Measurements from ENCODE around the gene B3GNT2. TPM values are rescaled to one million over a fixed set of nuclear protein-coding genes. Genes with fewer than 3 reads are reported as not detected.
"Not testable (repeated sequence)": the region's sequence is repeated elsewhere in the genome, so short reads cannot be mapped to it uniquely, and the experiment has no call there.

The B3GNT2 gene, protein sequence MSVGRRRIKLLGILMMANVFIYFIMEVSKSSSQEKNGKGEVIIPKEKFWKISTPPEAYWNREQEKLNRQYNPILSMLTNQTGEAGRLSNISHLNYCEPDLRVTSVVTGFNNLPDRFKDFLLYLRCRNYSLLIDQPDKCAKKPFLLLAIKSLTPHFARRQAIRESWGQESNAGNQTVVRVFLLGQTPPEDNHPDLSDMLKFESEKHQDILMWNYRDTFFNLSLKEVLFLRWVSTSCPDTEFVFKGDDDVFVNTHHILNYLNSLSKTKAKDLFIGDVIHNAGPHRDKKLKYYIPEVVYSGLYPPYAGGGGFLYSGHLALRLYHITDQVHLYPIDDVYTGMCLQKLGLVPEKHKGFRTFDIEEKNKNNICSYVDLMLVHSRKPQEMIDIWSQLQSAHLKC
- total RNA-seq: 25.1 and 27.5 TPM in 2 replicates

DNA sequence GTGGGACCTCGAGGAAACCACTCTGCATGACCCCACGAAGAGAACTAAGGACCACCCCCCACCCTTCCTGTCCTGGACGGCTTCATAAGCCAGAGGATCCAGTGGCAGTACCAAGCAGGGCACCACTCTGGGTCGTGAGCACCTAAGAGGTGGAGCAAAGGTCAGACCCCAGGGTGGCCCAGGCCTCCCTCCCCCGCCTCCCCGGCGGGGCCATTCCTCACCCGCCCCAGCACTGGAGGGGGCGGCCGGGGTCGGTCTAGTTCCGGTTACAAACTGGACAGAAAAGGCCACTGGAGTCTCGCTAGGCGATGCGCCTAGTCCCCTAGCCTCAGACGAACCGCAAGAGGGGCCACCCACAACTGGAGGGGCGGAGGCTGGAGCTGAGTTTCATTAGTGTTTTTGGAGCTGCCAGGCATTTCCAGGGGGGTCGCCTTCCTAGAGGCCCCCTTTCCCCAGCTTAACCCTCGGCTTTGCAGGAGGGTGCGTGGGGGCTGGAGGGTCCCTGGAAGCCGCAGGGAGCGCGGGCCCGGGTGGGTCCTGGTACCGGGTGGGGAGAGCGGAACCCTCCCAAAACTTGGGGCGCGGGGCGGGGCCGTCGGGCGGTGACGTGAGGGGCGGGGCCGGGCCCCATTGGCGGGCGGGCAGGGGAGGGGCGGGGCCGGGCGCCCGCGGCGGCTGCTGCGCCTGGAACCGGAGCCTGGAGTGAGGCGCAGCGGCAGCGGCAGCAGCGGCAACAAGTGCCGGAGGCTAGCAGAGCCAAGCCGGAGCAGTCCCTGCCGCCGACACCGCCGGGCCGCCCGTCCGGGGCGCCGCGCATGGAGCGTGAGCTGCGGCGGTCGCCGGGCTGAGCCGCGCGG is at the start of gene B3GNT2:
TSS of gene B3GNT2 (plus strand) at position 695 of the 857 bp plus-strand sequence. CDS start 26,106 bp downstream, outside the sequence.
- no peak for DNase-seq (ENCODE audit: extremely low read depth, low read depth, low spot score)

DNA sequence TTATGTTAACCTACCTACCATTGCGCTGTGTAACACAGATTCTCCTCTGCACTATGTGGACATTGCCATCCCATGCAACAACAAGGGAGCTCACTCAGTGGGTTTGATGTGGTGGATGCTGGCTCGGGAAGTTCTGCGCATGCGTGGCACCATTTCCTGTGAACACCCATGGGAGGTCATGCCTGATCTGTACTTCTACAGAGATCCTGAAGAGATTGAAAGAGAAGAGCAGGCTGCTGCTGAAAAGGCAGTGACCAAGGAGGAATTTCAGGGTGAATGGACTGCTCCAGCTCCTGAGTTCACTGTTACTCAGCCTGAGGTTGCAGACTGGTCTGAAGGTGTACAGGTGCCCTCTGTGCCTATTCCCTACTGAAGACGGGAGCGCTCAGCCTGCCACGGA is 49.1 kb upstream of the B3GNT2 start:
- DNase-seq (ENCODE audit: extremely low read depth, low read depth, low spot score): not testable (repeated sequence)

DNA sequence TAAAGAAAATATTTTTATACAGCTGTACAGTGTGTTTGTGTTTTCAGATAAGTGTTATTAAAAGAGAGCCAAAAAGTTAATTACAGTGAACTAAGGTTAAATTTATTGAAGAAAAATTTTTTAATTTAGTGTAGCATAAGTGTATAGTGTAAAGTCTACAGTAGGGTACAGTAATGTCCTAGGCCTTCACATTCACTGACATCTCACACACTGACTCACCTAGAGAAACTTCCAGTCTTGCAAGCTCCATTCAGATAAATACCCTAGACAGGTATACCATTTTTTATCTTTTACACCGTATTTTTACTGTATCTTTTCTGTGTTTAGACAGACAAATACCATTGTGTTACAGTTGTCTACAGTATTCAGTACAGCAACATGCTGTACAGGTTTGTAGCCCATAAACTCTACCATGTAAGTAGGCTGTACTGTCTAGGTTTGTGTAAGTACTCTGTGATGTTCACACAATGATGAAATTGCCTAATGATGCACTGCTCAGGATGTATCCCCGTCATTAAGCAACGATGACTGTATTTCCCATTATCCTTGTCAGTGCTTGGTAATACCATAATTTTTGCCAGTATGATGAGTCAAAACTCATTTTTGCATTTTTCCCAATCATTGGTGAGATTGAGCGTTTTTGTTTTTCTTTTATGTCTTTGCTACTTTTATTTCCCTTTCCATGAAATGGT is 48.2 kb upstream of the B3GNT2 start:
- DNase-seq (ENCODE audit: extremely low read depth, low read depth, low spot score): no peak

DNA sequence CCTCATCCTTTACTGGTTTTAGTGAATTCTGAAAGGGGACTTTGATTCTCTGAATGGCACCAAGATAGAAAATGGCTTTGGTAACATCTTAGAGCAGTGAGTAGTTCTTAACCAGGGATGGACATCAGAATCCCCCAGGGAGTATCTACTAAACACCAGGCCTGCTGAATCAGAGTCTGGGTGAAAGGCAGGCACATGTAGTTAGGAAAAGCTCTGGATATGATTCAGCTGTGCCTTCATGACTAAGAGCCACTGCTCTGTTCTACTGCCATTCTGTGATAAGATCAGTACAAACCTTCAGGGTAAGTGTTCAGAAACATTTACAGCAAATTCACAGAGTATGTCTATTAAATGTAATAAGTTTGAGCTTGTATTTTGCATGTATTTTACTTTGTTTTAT is 46.2 kb upstream of the B3GNT2 start:
- DNase-seq (ENCODE audit: extremely low read depth, low read depth, low spot score): peak; percentile 20

DNA sequence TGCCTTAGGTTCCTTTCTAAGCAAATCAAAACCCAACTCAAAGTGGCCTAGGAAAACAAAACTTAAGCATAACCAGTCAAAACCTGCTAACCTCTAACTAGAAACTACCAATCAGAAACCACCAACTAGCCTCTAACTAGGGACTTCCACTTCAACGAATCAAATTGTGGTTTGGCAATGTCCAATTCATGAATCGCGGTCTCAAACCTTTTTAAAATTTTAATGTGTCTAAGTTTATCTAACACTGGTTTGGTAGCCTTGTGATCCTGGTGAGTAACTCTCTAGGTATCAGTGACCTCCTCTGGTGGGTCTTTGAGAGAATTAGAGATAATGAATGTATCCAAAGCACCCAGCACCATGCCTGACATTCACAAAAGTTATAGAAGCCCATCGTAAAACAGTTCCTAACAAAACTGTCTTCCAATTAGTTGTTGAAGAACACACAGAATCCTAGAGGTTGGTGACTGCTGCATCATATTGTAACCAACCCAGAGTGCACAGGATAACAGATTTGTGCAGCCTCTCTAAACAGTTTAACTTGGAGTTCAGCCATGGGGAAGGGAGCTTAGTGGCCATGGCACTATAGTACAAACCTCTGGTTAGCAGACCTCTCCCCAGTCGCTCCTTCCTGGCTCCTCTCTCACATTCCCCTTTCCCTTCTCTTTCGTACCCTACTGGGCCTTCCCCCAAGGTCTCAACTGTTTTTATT is 45.2 kb upstream of the B3GNT2 start:
- DNase-seq (ENCODE audit: extremely low read depth, low read depth, low spot score): no peak

DNA sequence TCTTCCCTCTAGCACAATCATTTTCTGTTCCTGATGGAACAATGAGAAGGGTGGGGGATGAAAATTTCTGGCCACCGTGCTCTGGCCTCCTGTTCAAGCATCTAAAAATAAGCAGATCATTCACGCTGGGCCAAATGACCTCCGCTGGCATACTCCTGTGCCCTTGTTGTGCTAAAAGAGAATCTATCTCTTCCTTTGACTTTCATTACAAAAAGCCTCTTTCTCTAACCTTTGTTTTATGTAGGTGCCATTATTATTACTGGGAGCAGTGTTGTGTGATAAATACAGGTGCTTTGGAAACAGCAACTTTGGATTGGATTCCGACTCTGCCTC is 44.6 kb upstream of the B3GNT2 start:
- no peak for DNase-seq (ENCODE audit: extremely low read depth, low read depth, low spot score)

DNA sequence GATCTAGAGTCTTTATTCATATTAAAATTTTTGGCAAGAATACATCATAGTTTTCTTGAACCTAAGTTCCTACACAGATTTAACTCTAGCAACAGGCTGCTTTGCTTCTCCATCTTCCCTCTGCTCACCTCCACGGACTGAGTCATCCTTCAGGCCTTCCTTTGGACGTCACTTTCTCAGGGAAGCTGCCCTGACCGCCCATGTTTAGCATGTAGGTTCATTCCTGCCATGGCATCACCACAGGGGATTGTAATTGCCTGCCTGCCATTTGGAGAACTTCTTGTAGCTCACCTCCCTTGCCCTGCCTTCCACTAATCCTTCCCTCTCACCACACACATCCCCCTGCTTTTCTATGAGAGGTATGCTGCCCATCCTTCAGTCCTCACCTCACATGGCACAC is 43.9 kb upstream of the B3GNT2 start:
- no peak for DNase-seq (ENCODE audit: extremely low read depth, low read depth, low spot score)

DNA sequence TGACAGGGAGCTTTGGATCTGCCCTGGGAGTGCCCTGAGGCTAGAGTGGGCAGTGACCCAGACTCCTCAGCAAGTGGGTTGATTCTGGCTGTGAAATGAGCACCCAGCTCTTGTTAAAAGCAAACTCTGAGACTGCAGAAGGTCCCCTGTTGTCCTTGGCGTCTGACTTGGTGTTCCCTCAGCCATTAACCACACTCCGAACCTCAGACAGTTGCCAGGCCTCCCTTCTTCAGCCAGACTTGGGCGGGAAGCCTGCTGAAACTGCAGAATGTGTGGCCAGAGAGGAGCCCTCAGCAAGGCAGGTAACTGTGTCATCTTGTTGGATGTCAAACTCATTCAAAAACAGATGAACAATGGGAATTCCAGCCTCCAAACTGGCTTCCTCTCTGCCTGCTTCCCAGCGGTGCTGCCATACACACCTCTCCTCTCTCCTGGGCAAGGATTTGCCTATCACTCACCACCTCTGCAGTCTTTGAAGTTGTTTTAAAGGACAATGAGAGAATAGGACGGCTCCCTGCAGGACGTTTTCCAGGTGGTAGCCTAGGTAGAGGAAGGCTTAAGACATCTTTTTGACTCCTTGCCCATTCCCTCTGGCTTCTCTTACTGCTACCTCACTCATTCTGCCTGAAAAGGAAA is 38.9 kb upstream of the B3GNT2 start:
- DNase-seq (ENCODE audit: extremely low read depth, low read depth, low spot score): no peak

DNA sequence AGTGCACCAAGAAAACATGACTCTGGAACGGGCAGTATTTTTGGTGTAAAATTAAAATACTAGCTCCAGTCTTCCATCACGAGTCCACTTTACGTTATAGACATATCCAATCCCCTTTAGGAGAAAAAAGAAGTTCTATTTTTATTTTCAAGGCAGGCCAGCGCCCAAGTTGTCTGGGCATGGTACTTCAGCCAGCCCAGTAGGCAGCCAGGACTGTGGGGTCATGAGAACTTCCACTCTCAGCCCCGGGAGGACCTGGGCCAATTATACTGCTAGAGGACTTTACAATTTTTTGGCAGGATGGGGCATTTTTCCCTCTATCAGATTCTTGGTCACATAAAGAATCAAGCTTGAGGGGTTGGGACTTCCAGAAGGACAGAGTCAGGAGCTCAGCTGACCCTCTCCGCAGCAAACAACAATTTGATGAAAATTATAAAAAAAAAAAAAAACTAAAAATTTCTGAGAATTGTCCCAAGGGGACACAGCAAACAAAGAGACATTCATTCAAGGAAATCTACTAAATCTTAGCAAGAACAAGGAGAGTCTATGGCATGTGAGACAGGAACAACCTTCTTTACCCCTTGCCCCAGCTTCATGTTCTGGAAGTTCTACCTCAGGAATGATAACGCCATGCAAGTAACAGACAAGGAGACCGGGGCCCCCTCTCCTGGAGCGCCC is 37.3 kb upstream of the B3GNT2 start:
- no peak for DNase-seq (ENCODE audit: extremely low read depth, low read depth, low spot score)

DNA sequence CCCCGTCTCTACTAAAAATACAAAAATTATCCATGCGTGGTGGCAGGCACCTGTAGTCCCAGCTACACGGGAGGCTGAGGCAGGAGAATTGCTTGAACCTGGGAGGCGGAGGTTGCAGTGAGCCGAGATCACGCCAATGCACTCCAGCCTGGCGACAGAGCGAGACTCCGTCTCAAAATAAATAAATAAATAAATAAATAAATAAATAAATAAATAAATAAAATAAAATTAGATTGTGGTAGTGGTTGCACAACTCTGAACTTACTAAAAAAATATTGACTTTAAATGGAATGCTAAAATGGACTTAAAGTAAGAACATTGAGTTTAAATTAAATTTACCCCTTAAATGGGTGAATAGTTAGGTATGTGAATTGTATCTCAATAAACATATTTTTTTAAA is 35.2 kb upstream of the B3GNT2 start:
- not testable (repeated sequence) for DNase-seq (ENCODE audit: extremely low read depth, low read depth, low spot score)

DNA sequence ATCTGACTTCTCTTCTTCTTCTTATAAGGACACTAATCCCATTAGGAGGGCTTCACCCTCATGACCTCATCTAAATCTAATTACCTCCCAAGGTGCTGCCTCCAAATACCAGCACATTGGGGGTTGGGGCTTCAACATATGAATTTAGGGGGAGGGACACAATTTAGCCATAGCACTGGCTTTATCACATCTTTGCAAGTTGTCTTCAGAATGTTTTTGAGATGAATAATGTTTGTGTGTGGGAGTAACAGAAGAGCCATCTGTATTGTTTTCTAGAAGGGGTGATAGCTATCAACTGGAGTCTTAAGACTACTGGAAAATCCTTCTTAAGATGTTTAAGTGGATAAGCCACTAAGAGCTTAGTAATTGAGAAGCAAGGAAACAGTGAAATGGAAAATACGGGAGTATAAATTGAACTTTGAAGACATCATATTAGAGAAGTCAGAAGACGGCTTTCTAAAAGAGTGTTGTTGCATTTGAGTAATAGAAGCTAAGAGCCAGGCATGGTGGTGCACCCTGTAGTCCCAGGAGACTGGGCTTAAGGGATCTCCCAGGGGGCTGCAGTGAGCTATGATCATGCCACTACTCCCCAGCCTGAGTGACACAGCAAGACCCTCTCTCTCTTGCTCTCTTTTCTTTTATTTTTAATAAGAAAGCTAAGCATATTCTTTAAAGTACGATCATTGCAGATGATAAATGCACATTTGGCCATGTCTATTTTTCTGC is 32.6 kb upstream of the B3GNT2 start:
- no peak for DNase-seq (ENCODE audit: extremely low read depth, low read depth, low spot score)

DNA sequence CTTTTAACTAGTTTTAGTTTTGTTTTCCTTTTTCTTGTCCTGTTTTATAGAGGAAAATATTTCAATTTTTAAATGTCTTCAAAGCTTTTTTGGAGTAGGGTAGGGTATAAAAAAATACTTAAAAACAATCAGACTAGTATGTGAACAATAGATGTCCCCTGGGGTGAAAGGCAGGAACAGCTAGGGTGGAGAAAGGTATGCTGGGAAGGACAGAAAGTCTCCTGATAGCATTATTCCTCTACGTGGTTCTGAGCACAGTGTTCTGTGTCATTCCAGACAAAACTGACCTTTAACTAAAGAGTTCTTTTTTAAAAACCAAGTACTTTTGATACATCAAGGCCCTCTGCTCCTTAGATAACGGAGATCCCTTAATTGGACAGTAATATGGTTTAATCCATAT is 32.1 kb upstream of the B3GNT2 start:
- no peak for DNase-seq (ENCODE audit: extremely low read depth, low read depth, low spot score)

DNA sequence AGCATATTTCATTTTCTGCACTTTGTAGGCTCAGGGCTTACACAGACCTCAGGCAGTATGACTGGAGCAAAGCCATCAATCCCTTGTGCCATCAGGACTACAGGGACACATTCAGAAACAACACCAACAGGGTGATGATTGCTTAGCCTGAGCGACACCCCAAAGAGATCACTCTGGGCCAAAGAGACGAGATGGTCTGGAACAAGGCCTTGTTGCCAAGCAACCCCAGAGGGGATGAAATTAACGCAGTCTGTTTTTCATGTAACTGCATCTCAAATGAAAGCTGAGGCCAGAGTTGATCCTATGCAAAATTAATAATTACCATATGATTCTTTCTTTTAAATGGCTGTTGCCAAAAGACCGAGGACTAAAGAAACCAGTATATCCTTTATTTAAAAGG is 20.2 kb upstream of the B3GNT2 start:
- DNase-seq (ENCODE audit: extremely low read depth, low read depth, low spot score): no peak

DNA sequence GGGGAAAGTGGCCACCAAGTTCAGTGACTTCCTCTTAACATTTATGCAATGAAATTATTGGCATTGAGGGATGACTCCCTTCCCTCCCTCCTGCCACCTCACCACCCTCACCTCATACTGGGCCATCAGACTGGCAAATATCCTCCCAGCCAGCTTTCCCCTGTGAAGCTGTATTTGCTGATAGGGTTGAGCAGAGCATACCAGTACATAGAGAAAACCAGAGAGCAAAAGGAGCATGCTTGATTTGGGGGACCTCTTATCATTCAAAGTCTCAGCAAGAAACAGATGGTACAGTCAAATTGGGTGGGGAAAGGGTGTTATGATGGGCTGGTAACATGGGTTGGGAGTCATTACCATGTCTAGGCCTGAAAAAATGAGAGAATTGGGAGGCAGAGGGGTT is 19.1 kb upstream of the B3GNT2 start:
- no peak for DNase-seq (ENCODE audit: extremely low read depth, low read depth, low spot score)

DNA sequence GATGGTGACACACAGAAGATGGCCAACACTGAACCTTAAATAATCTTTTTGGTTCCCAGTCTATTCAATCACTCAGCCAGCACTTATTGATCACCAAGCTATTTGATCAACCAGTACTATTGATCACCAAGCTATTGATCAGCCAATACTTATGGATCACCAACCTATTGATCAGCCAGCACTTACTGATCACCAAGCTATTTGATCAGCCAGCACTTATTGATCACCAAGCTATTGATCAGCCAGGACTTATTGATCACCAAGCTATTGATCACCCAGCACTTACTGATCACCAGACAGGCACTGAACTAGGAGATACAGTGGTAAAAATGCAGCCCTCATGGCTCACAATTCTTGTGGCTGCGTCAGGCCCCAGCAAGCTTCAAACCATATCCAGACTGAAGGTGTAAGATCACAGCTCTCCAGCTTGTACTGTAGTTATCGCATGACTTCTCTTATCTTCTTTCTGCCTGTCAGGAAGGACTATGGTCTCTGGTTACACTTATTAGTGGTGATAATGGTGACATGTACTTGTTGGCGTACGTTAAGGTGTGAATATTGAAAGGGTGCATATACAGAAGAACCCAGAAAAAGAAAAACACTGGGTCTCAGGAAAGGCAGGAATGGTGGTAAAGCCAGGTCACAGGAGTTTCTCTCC is 18.4 kb upstream of the B3GNT2 start:
- DNase-seq (ENCODE audit: extremely low read depth, low read depth, low spot score): no peak

DNA sequence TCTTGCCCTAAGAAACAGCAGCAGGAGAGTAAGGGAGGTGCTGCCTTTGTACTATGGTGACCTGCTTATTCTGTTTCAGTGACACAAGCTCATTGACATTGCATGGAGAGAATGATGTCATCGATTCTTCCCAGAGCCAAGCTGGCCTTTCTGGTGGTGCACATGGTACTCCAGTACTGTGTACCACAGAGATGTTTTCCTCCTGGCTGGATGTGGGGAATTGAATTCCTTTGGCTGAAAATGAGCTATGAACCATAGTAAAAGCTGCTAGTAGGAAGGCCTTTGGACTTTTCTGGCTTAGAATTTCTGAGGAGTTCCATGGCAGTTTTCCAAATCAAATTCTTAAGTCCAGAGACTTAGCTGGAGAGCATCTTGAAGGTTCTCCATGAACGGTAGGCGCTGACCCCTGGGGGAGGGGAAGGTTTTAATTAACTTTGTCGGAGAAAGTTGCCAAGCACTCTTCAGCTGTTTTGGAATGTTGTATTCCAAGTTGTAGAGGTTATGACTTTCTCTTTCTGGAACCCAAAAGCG is 17.1 kb upstream of the B3GNT2 start:
- no peak for DNase-seq (ENCODE audit: extremely low read depth, low read depth, low spot score)

DNA sequence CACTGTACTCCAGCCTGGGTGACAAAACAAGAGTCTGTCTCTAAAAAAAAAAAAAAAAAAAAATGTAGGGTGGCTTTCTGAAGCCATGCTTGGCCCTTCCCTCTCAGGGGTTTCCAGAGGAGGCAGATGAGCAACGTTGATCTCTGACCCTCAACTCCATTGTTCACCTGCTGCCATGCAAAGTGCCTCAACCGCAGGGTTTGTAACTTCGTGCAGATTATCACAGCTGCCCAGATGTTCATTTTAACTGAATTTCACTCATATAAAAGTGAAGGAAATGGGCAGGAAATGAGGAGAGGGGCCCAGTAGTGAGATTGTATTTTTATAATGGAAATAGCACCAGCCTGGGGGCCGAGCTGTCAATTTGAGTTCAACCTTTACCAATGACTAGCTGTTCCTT is 14.9 kb upstream of the B3GNT2 start:
- DNase-seq (ENCODE audit: extremely low read depth, low read depth, low spot score): no peak

DNA sequence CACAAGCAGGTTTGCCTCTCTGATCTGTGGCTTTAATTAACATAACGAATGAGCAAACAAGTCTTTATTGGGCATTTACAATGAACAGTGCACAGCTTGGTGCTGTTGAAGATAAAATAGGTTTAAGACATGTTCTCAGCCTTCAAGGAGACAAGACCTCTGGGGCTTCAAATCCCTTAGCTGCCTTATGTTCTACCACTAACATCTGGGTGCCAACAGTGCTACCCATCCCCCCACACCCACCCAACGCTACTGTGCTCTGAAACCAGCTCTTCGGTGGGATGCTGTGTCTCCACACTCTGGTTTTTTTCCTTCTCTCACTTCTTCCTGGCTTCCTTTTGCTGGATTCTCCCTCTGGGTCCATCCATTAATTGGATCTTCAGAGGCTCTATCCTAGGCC is 14.1 kb upstream of the B3GNT2 start:
- no peak for DNase-seq (ENCODE audit: extremely low read depth, low read depth, low spot score)

Measured in glomerular endothelial cell (primary cell).